ENCODE data around the gene PCIF1.
"Not testable (repeated sequence)": the region's sequence is repeated elsewhere in the genome, so short reads cannot be mapped to it uniquely, and the experiment has no call there.

Gene PCIF1

DNA sequence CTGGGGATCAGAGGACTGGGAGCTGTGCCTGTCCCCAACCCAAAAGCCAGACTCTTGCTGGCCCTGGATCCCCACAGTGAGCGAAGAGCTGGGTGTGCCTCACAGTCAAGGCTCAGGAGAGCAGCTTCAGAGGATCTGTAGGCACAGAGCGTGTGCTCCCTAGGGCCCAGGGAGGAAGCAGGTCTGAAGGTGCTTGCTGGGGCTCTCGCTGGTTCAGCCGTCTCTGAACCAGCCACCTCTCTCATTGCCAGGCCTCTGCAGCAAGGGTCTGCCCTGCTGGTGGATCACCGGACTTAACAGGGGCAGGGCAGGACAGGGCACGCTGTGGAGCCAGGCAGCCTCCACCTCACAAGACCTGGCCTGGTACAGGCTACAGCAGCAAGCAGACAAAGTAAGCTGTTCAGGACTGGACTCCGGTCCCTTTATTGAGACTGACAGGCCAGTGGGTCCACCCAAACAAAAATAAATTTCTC is 13.8 kb downstream of the PCIF1 start:
- DNase-seq, result no peak

DNA sequence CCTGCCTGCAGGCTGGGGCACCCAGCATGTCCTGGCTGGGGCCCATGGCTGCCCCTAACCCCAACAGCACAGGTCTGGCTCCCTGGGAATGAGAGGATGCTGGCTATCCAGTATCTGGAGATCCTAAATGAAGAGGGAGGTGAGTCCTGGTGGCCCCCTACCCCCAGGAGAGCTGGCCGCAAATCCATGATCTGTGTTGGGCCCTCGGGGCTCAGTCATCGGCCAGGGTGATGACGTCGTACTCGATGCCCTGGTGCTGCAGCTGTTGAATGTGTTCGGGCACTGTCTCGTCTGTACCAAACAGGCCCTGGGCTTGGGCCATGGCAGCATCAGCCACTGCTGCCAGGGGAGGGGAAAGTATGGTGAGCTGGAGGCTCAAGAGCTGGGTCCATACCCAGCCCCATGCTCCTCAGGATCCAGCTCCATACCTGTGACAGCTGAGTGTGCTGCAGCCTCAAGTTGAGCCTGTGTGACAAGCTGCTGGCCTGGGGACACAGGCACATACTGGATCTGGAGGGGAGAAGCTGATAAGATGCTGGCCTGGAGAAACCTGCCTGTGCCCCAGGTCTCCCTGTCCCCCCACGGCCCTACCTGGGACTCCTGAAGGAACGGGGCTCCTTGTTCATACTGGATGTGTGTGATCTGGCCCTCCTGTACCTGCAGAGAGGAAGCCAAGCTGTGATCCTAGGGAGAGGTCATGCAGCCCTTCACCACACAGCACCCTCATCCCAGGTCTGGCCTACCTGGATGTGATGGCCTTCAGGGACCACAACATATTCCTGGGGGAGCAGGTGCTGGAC is 14.5 kb downstream of the PCIF1 start:
- DNase-seq, result no peak

DNA sequence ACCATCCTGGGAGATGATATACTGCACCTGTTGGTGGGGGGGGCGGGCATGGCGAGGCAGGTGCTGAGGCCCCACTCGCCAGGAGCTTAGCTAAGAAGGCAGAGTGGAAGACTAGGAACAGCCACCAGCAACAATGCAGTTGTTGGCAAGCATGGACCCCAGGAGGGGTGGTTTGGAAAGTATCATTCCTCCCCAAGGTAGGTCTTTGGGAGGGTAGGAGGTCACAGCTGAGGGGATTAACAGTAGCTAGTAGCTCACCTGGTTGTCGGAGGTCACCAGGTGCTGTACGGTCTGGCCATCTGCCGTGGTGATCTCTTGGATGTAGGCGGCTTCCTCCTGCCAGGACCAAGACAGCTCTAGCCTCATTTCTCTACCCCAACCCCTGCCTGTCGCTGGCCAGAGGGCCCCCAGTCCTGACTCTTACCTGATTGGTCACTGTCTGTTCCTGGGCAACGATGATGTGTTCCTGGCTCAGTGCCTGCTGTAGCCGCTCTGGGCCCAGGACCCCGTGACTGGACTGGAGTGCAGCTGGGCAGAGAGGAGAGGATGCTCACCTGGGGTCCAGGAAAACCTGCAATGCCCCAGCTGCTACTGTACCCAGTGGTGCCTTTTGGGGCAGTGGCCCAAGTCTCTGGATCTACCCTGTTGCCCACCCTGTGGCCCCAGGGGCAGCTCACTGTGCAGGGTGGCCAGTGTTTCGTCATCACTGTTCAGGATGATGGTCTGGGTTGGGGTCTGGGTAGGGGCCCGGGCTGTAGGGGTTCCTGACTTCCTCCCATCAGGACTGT is 15.3 kb downstream of the PCIF1 start:
- DNase-seq, result no peak

DNA sequence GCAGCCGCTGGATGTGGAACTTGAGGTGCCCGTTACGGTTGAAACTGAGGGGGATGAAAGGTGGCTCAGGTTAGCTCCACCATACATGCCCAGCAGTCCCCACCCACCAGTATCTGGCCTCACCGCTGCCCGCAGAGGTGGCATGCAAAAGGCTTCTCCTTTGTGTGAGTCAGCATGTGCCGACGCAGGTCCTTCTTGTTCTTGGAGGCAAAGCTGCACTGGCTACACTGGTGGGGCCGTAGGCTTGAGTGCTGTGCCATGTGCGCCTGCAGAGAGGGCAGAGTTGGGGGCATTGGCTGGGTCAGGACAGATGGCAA is 15.8 kb downstream of the PCIF1 start:
- DNase-seq, result no peak

DNA sequence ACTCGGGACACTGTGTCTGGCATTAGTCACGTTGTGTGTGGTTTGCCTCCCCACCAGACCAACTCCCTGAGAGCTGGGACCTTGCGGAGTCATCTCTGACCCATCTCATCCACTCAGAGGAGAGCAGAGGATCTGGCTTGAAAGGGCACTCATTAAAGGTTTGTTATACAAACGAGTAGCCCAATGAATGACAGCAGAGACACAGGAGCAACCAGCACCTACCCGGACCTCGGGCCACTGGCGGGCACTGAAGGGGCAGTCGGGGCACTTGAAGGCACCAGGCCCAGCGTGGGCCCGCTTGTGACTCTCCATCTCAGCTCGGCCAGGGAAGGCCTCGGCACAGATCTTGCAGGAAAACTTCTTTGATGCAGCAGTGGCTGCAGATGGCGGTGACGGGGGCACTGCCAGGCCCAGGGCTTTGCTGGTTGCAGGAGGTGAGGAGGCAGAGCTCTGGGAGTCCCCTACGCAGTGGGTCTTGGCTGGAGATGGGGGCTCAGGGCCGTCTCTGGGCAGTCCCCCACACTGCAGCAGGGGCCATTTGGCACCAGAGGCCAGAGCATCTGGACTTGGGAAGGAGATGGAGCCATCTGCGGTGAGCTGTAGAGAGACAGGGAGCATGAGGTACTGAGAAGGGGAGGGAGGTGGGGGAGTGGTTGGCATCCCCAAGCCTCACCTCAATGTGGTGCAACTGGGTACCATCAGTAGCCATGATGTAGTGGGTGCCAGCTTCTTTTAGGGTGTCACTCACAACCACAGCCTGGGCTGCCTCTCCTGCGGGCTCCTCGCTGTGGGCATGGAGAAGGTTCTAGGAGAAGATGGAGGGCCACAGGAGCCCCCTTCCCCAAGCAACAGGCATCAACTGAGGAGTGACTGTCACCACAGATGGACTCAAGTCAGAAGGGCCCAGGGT is 17.7 kb downstream of the PCIF1 start:
- DNase-seq, result no peak

DNA sequence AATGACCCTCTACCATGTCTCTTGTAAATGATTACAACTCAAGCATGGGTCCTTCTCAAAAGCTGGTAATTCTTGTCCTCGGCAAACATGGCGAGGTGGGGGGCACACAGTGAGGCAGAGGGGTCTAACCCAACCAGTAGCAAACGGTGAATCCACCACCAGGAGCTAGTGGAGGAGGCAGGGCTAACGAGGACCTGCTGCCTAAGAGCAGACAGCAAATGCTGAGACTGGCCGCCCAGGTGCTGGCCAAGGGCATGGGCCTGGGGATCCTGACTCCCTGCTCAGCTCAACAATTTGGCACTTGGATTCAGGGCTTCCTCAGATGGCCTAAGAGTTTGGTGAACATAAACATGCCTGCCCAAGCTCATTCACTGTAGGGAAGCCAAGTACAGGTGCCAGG is 18.4 kb downstream of the PCIF1 start:
- DNase-seq, result no peak

DNA sequence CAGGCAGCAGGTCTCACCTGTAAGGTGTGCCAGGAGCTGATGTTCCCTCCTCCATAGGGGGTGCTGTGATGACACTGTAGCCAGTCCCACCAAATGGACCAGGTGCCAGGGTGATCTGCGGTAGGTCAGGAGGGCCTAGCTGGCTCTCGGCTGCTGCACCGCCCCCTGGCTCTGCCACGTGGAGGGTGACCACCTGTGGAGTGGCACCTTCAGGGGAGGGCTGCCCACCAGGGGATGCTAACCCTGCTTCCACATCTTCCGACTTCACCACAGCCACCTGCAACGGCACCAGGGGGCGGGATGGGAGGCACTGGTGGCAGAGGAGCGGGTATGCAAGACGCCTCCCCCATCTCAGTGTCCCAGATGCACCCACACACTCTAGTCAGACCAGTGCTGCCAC is 19.2 kb downstream of the PCIF1 start:
- no peak for DNase-seq

DNA sequence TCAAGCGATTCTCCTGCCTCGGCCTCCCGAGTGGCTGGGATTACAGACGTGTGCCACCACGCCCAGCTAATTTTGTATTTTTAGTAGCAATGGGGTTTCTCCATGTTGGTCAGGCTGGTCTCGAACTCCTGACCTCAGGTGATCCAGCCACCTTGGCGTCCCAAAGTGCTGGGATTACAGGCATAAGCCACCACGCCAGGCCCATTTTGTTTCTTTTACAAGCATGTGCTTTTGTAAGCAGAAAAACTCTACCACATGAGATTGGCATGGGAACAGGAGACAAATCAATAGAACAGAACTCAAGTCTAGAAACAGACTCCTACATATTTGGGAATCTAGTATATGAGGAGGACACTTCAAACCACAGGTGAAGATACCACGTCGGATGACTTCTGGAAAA is 21.8 kb downstream of the PCIF1 start:
- DNase-seq, result not testable (repeated sequence)

DNA sequence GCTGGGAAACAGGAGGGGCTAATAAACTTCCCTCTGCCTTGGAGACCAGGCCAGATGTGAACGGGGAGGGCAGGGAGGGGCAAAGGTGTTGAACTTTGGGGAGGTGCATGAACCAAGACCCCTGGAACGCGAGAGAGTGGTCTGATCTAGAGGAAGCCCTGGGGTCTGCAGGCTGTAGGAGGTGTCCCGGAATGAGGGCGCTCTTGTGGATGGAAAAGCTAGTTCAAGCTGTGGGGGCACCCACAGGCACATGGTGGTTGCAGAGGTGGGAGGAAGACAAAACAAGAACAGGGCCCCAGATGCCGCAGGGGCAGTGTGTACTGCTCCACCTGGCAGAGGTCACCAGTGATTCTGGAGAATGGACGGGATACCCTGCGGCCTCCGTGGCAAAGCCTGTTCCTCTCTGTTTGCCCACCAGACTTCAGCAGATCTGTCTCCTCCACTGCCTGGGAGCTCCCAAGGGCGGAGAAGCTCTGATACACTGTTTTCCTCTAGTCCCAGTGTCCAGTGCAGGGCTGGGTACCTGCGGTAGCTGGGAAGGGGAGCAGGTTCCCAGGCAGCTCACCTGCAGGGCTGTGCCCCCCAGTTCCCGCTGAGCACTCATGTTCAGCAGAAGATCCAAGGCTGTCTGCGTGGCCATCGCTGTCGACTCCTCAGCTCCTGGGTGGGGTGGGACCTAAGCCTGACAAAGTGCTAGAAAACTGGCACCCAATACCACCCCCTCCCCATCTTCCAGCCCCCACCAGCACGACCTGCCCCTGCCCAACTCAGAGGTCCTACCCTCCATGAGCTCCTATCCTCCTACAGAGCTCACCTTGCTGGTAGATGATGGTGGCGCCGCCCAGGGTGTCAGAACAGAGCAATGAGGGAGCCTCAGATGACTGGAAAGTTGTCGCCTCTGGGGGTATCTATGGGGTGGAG is 22.8 kb downstream of the PCIF1 start:
- DNase-seq, result no peak

DNA sequence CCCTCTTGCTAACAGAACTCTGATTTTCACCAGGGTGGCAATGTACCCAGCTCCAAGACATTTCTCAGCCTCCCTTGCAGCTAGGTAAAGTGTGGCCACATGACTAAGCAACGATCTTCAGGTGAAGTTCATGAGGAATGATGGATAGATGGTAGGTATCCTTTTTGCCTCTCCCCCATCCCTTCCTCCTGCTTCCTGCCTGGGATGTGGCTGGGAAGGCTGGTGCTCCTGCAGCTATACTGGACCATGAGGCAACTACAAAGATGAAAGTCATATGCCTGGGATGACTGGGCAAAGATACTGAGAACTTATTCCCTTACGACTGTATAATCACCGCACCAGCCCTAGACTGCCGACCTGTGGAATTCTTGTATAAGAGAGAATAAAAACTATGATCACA is 24.1 kb downstream of the PCIF1 start:
- no peak for DNase-seq

DNA sequence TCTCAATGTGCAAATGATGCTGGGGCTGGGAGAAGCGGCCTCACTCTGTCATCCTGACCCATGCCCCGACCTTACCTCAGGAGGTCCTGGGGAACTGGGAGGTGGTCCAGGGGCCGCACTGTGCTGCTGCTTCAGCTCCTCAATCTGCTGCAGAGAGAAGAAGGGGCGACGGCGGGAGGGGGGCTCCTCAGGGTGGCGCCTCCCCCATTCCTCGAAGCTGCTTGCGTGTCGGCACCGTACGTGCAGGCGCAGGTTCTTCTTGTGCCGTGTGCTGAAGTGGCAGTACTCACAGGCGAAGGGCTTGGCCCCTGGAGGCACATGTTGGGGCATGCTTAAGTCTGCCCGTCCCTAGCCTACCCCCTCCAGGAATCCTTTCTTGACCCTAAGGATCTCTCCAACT is 24.6 kb downstream of the PCIF1 start:
- DNase-seq, result no peak

DNA sequence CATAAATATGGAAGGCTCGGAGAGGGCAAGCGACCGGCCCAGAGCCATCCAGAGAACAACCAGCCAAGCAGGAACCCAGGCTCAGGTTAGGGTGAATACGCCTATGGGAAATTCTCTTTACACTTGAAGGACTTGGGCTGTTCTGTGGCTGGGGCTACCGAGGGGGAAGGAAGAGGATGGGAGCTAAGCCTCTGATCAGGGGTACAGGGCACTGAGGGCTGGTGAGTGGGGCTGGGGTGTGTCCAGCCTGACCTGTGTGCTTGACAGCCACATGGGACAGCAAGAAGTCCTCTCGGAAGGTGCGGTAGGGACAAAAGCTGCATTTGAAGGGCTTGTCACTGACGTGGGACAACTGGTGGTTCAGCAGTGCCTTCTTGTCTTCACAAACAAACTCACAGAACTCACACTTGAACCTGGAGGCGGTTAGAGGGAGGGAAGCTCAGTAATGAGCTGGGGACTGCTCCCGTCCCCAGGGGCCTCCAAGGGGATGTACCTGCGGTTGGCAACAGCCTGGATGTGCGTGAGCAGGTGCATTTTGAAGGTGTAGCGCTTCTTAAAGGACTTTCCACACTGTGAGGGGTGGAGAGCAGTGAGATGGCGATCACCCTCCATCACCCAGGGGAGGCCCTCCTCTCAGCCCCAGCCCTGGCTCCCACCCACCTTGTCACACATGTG is 25.6 kb downstream of the PCIF1 start:
- DNase-seq, result no peak

DNA sequence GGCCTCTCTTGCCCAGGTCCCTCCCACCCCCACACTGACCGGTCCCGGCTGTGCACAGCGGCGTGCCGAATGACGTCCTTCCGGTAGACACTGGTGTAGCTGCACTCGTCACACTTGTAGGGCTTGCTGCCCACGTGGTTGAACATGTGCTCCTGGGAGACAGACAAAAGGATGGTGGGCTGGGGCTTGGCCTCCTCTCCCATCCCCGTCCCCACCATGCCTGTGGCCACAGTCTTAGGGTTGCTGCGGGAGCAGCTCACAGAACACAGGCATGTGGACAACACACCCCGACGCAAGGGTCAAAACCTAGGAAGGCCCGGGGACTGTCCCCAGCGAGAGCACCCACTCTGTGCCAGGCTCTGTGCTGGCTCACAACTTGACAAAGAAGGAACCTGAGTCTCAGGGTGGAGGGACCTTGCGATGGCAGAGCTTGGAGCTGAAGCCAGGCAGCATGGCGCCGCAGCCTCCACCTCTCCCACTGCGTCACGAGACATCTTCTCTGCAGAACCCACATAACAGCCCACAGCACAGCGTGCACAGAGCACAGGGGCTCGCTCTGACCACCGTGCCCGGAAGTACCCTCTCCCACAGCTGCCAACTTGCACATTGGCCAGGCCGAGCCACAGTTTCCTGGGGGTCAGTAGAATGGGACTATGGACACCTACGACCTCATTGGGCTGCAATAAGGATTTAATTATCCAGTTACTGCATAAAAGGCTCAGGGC is 27.7 kb downstream of the PCIF1 start:
- no peak for DNase-seq

DNA sequence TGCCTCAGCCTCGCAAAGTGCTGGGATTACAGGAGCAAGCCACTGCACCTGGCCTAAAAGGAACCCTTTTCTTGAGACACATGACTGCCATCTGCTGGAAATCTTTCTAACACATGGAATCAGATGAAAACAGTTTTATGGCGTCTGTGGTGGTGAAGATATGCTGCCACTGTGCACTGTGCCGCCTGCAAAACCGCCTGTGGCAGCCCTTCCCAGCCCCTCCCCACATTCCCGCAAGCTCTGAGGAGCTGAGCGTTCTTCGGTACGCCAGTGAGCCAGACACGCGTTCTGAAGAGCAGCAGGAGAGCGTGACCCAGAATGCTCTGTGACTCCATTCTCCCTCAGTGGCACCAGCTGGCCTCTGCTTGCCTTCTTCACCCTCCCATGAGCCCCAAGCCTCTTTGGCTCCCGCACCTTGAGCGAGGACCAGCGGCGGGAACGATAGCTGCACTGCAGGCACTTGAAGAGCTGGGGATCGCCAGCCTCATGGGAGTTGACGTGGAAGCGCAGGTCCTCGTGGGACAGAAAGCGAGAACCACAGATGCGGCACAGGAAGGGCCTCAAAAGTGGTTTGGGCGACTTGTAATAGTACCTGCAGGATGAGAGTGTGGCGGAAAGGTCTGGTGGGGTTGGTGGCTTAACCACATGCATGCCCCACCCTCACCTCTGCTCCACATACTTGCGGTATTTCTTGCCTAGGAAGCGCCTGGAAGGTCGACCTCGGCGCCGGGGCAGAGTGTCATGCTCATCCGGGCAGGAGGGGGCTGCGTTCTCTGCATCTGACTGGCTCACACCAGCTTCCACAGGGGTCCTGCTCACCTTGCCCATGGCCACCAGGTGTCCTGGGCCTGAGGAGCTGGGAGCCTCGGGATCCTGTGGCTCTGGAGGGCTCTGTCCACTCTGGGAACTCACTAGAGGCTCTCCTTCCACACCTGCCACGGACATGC is 28.8 kb downstream of the PCIF1 start:
- DNase-seq, result peak in 2 of 6 experiments; percentile 16 to 28

DNA sequence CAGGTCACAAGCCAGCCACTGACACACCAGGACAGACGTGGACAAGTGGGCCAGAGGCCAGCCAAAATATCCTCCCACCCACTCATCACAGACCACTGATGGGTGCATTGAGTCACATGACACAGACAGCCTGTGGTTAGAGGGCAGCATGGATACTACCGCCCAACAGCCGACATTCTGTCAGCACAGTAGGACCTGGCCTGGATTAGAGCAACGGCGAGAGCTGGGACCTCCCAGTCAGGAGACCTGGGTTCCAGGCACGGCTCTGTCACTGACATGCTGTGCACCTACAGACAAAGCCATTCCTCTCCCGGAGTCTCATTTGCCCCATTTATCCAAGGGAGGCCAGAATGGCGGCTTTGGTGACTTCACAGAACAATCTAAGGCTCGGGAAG is 29.5 kb downstream of the PCIF1 start:
- no peak for DNase-seq

DNA sequence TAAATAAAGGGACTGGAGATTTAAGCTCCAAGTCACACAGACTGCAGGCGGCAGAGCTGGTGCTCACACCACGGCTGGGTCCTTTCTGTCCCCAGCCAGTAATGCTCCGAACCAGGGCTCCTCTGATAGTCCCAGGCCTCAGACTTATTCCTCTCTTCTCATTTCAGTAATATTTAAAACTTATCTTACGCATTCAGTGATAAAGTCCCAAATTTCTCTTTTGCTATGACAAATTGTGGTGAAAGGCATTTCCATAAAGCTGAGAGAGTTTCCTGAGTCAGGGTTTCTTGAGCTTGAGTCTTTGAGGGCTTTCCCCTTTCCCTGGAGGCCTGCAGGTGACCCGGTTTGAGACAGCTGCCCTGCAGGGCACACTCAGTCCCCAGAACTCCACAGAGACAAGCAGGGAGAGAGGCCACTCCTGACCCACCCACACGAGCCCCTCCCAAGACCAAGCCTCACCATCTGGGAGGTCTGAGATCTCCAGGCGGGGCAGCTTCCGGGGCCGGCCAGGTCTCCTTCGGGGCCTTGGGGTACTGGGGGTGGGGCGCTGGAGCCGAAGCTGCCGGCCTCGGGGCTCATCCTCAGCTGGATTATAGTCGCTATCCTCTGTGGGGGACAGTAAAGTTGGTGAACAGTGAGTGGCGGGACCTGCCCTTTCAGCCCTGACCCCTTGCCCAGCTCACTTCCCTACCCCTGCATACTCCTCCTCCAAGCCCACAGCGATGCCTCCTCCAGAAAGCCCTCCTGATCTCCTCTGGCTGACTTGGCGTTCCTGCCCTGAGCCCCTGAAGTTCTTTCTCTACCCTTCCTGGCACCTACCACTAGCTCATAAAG is 30.9 kb downstream of the PCIF1 start:
- DNase-seq, result no peak

DNA sequence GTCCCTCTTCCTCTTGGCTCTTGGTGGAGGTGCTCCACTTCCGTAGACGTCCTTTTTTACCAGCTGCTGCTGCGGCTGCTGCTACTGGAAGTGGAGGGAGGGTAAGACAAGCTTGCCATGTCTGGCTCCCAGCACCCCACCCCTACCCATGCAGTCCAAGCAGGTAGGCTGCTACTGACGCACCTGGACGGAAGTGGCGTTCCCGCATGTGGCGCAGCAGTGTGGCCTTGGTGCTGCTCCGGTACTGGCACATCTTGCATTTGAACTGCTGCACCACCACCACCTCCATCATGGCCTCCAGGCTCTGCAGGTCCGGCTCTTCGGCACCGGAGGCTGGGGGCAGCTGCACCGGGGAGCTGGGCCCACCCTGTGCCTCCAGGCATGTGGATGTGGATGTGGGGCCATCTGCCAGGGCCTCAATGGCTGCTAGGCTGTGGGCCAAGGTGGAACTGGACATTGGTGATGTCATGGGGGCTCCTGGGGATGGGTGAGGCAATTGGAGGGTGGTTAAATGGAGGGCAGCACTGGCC is 33.1 kb downstream of the PCIF1 start:
- DNase-seq, result no peak

DNA sequence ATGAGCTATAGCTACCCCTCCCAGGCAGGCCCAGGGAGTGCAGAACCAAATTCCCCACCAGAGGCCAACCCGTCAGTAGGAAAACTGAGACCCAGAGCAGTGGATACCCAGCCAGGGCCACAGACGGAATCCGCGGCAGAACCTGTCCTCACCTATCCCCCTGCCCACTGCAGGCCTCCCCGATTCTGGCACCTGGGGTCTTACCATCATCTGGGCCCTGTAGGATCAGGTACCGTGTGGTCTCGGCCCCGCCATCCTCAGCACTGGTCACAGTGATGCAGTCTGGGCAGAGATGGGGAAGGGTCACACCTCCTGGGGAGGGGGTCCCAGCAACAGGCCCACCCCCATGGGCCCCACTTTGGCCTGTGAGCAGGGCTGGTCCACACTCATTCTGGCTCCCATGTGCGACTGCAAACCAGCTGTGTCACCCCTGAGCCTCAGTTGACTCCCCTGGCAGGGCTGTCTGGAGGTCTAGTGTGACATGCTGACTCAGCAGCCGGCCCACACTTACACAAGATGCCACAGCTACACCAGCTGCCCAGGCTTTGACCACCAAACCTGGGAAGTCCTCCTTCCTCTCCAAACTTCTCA is 33.7 kb downstream of the PCIF1 start:
- DNase-seq, result no peak

Data from stimulated activated naive CD4-positive, alpha-beta T cell (primary cell).